AG04449 (cell line): ENCODE results near the gene VPS37D.
A peak's percentile ranks its signal among the peaks of the same experiment; 100 is the strongest.

ENCODE experiments used
- CTCF ChIA-PET: fragments of 350-600 bp; formaldehyde crosslinking; extraction: SDS; loops from one replicate; lab custom pipeline; 2021; ENCODE audit warnings: antibody characterized with exemption; lab: Yijun Ruan, JAX
- POLR2A ChIA-PET: fragments of 400-600, 350-600 bp; formaldehyde crosslinking; extraction: SDS; loops from one replicate; lab custom pipeline; 2020; ENCODE audit warnings: antibody characterized with exemption, inconsistent platforms; lab: Yijun Ruan, JAX
- DNase-seq: peaks from one replicate; pipeline ENCODE4 v3.0.0-alpha.2; 2010; ENCODE audit warnings: low read depth, low spot score
- H3K4me3 ChIP-seq: 2 replicates; pipeline ENCODE4 v1.5.1; 2011; ENCODE audit warnings: low read depth, mild to moderate bottlenecking, control low read depth, low read length
- CTCF ChIP-seq: IDR thresholded peaks from one replicate; pipeline ENCODE4 v1.5.1; 2011; ENCODE audit warnings: mild to moderate bottlenecking, moderate library complexity, low read length, control low read depth, inconsistent platforms; ENCODE audit not compliant: insufficient read depth; ENCODE audit errors: missing control alignments

Gene VPS37D

GRCh38 chr7:73663033-73663432 is 4.6 kb upstream of the VPS37D start:
- TF ChIP-seq CTCF, result no peak
- no peak for DNase-seq
- H3K4me3 ChIP-seq, result no peak overlapping the region
- ChIA-PET CTCF (no interaction called here), POLR2A (no interaction called here)

- H3K4me3 ChIP-seq, result peak overlapping the region; percentile 72
- POLR2A ChIA-PET, result no interaction called here
- DNase-seq, result no peak
Observed at GRCh38 chr7:73668103-73668885, 663 bp downstream of the VPS37D start.

GRCh38 chr7:73668886-73669230 is 1.2 kb downstream of the VPS37D start:
- no peak for DNase-seq
- peak overlapping the region; percentile 72 for H3K4me3 ChIP-seq
- ChIA-PET CTCF (interaction anchor here (0.8 to 3.3 kb wide), 19 partner anchors 9 to 69 kb away, joined by 3 to 34 read pairs (median 5); partner anchors contain the start of gene BUD23), POLR2A (no interaction called here)
- TF ChIP-seq CTCF, result no peak

More at GRCh38 chr7:73668103-73668885, 663 bp downstream of the VPS37D start:
- no peak for TF ChIP-seq CTCF
- CTCF ChIA-PET, result interaction anchor here (0.5 to 3.3 kb wide), 44 partner anchors 8 to 326 kb away, joined by 3 to 34 read pairs (median 4); partner anchors contain the start of gene BUD23

GRCh38 chr7:73669288-73669701 is 1.7 kb downstream of the VPS37D start:
- H3K4me3 ChIP-seq, result peak overlapping the region; percentile 18
- ChIA-PET CTCF (interaction anchor here (0.8 to 3.3 kb wide), 11 partner anchors 9 to 66 kb away, joined by 3 to 34 read pairs (median 4); no protein-coding TSS in a partner anchor), POLR2A (no interaction called here)
- TF ChIP-seq CTCF, result no peak
- DNase-seq, result no peak

- no peak for TF ChIP-seq CTCF
- CTCF ChIA-PET, result interaction anchor here (1.0 to 3.3 kb wide), 5 partner anchors 8 to 63 kb away, joined by 3 to 34 read pairs (median 5); no protein-coding TSS in a partner anchor
- no peak overlapping the region for H3K4me3 ChIP-seq
- POLR2A ChIA-PET, result no interaction called here
- no peak for DNase-seq
Observed at GRCh38 chr7:73669858-73670385, 2.3 kb downstream of the VPS37D start.

- H3K4me3 ChIP-seq, result no peak overlapping the region
- ChIA-PET POLR2A (no interaction called here), CTCF (interaction anchor here (0.6 to 5.4 kb wide), 2 partner anchors 58 to 64 kb away, joined by 4 to 29 read pairs; no protein-coding TSS in a partner anchor)
- no peak for DNase-seq
- TF ChIP-seq CTCF, result no peak
Observed at GRCh38 chr7:73671322-73671661, 3.7 kb downstream of the VPS37D start.
